DMS53 treated with DMSO at 0.1 percent for 48 hours (cell line): ENCODE results near the gene ZMYND8.
"Not testable (repeated sequence)": the region's sequence is repeated elsewhere in the genome, so short reads cannot be mapped to it uniquely, and the experiment has no call there.

Source experiments
- DNase-seq: peaks from one replicate; lab custom pipeline; 2025; ENCODE audit not compliant: unreplicated experiment; lab: John Stamatoyannopoulos, UW

The ZMYND8 gene

GRCh38 chr20:47181056-47181862 is 175.2 kb downstream of the ZMYND8 start:
- peak; percentile 91 for DNase-seq

- DNase-seq, result no peak
Observed at GRCh38 chr20:47179267-47179666, 177.2 kb downstream of the ZMYND8 start.

- no peak for DNase-seq
Observed at GRCh38 chr20:47178851-47179250, 177.6 kb downstream of the ZMYND8 start.

- DNase-seq, result no peak
Observed at GRCh38 chr20:47178277-47178676, 178.2 kb downstream of the ZMYND8 start.

GRCh38 chr20:47176217-47176616 is 180.3 kb downstream of the ZMYND8 start:
- DNase-seq, result not testable (repeated sequence)

GRCh38 chr20:47175493-47175892 is 181.0 kb downstream of the ZMYND8 start:
- no peak for DNase-seq

- no peak for DNase-seq
Observed at GRCh38 chr20:47174456-47175243, 181.8 kb downstream of the ZMYND8 start.

- DNase-seq, result no peak
Observed at GRCh38 chr20:47173596-47174216, 182.8 kb downstream of the ZMYND8 start.

- no peak for DNase-seq
Observed at GRCh38 chr20:47172579-47172978, 183.9 kb downstream of the ZMYND8 start.

- DNase-seq, result no peak
Observed at GRCh38 chr20:47167846-47168245, 188.7 kb downstream of the ZMYND8 start.

GRCh38 chr20:47165376-47165865 is 191.1 kb downstream of the ZMYND8 start:
- no peak for DNase-seq

- no peak for DNase-seq
Observed at GRCh38 chr20:47164140-47164539, 192.4 kb downstream of the ZMYND8 start.

GRCh38 chr20:47161411-47161810 is 195.1 kb downstream of the ZMYND8 start:
- no peak for DNase-seq

GRCh38 chr20:47160992-47161391 is 195.5 kb downstream of the ZMYND8 start:
- no peak for DNase-seq

- no peak for DNase-seq
Observed at GRCh38 chr20:47160240-47160639, 196.3 kb downstream of the ZMYND8 start.
